Tibial nerve (tissue), 4 donors: ENCODE results near the gene RAB4A. TPM values are rescaled to one million over a fixed set of nuclear protein-coding genes. Genes with fewer than 3 reads are reported as not detected.

Experiments used
- DNase-seq, 2 donors: peaks; one replicate each; pipeline ENCODE4 v3.0.0-alpha.2; 2019; ENCODE audit warnings: low spot score in 2 of 2
- H3K27ac ChIP-seq, 4 donors: fragments of 200-600 bp; sonication (generic) in 3 of 4; one replicate each; pipeline ENCODE4 v1.5.1; 2017 to 2019; ENCODE audit warnings: mild to moderate bottlenecking in 1 of 4
- H3K27me3 ChIP-seq, 2 donors: fragments of 200-600 bp; sonication (generic) in 1 of 2; one replicate each; pipeline versions ENCODE4 v1.5.1 to v1.6.0; 2017 to 2019
- H3K36me3 ChIP-seq, 3 donors: fragments of 200-600 bp; sonication (generic); one replicate each; pipeline ENCODE4 v1.5.1; 2018 to 2019
- H3K4me1 ChIP-seq, 4 donors: fragments of 200-600 bp; sonication (generic) in 3 of 4; one replicate each; pipeline ENCODE4 v1.5.1; 2017 to 2019
- H3K4me3 ChIP-seq, 4 donors: fragments of 200-600 bp; sonication (generic) in 3 of 4; one replicate each; pipeline ENCODE4 v1.5.1; 2017 to 2019; ENCODE audit warnings: mild to moderate bottlenecking in 1 of 4, moderate library complexity in 1 of 4
- H3K9me3 ChIP-seq, 4 donors: fragments of 200-600 bp; sonication (generic) in 3 of 4; one replicate each; pipeline ENCODE4 v1.5.1; 2017 to 2019
- EP300 ChIP-seq, 2 donors: sonication (generic); formaldehyde crosslinking; IDR thresholded peaks; one replicate each; pipeline ENCODE4 v1.6.1; 2017; ENCODE audit warnings: antibody characterized with exemption in 2 of 2, mild to moderate bottlenecking in 1 of 2
- POLR2A ChIP-seq, 2 donors: fragments of 450-650 bp; IDR thresholded peaks; one replicate each; pipeline ENCODE4 v1.6.1; 2017; ENCODE audit warnings: antibody characterized with exemption in 2 of 2, mild to moderate bottlenecking in 2 of 2, moderate library complexity in 2 of 2
- WGBS, 2 donors: methylation state at CpG; one replicate each; pipeline ENCODE4 v1.1.5; 2018; 5-methylcytosine and 5-hydroxymethylcytosine counted together
- total RNA-seq, 4 donors: library from RNA; depleted of rRNA; stranded (reverse); fragments of >200 nt; gene quantifications; one replicate each; pipeline ENCODE4 v1.1.0, GENCODE V29; 2016
- TF ChIP-seq, protein P1 (sequence below), 5 experiments: fragments of 200-600 bp in 3 of 5; fragments of 450-650 bp in 2 of 5; sonication (generic) in 3 of 5; IDR thresholded peaks; one replicate each; pipeline ENCODE4 v1.5.1; 2016 to 2019; ENCODE audit warnings: antibody characterized with exemption in 5 of 5, mild to moderate bottlenecking in 3 of 5, moderate library complexity in 2 of 5

RAB4A gene
- total RNA-seq, 4 donors from 2014 or later, result 16.2 to 41.3 (median 31.2) TPM

DNA sequence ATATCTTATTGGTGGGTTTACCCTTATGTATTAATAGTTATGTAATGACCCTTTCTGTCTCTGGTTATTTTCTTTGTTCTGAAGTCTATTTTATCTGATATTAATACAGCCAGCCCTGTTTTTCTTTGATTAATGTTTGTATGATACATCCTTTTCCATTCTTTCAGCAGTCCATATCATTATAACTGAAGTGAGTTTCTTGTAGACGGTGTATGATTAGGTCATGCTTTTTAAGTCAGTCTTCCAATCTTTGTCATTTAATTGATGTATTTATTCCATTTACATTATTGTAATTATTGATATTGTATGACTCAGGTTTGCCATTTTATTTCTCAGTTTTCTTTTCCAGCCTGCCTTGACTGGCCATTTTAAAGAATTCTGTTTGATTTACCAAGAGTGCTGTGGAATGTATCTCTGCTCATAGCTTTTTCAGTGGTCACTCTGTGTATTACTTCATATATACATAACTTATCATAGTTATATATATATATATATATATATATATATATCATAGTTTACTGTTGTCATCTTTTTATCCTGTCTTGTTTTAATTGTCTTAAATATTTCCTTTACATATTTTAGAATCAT, 10.5 kb downstream of the RAB4A start:
- peaks cover 0 to 3% (median 0%) of the 10 kb centered on the region in 4 donors for H3K9me3 ChIP-seq
- H3K4me1 ChIP-seq, result peaks cover 0 to 38% (median 0%) of the 10 kb centered on the region in 4 donors
- no peak overlapping the region for H3K4me3 ChIP-seq
- TF ChIP-seq, protein P1, sequence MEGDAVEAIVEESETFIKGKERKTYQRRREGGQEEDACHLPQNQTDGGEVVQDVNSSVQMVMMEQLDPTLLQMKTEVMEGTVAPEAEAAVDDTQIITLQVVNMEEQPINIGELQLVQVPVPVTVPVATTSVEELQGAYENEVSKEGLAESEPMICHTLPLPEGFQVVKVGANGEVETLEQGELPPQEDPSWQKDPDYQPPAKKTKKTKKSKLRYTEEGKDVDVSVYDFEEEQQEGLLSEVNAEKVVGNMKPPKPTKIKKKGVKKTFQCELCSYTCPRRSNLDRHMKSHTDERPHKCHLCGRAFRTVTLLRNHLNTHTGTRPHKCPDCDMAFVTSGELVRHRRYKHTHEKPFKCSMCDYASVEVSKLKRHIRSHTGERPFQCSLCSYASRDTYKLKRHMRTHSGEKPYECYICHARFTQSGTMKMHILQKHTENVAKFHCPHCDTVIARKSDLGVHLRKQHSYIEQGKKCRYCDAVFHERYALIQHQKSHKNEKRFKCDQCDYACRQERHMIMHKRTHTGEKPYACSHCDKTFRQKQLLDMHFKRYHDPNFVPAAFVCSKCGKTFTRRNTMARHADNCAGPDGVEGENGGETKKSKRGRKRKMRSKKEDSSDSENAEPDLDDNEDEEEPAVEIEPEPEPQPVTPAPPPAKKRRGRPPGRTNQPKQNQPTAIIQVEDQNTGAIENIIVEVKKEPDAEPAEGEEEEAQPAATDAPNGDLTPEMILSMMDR (IDR thresholded peaks at IDR 0.05), result no peak
- TF ChIP-seq EP300 (IDR thresholded peaks at IDR 0.05) (no peak), POLR2A (IDR thresholded peaks at IDR 0.05) (no peak)
- WGBS, 2 donors, result 95 to 98% methylated on average over 1 of the region's 1 CpG
- H3K36me3 ChIP-seq, result no peaks in the 10 kb centered on the region
- DNase-seq, result no peak
- no peaks in the 10 kb centered on the region for H3K27me3 ChIP-seq
- H3K27ac ChIP-seq, result no peak overlapping the region

DNA sequence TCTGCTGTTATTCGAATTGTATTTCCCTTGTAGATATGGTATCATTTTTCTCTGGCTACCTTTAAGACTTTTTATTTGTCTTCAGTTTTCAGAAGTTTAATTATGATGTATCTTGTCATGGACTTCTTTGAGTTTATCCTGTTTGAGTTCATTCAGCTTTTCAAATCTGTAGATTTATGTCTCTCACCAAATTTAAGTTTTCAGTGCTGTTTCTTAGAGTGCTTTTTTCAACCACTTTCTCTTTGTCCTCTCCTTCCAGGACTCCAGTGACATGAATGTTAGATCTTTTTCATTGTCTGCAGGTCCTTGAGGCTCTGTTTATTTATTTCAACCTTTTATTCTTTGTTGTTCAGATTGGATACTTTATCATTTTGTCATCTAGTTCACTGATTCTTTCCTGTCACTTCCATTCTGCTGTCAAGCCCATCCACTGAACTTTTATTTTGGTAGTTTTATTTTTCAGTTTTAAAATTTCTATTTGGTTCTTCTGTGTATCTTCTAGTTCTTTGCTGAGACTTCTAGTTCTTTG, 11.4 kb downstream of the RAB4A start:
- TF ChIP-seq, protein P1 (IDR thresholded peaks at IDR 0.05), result no peak
- no peak for TF ChIP-seq EP300 (IDR thresholded peaks at IDR 0.05)
- no peak for TF ChIP-seq POLR2A (IDR thresholded peaks at IDR 0.05)
- H3K9me3 ChIP-seq, result peaks cover 0 to 3% (median 0%) of the 10 kb centered on the region in 4 donors
- no peak overlapping the region for H3K4me3 ChIP-seq
- WGBS, 2 donors, result 89 to 100% methylated on average over 1 of the region's 1 CpG
- no peaks in the 10 kb centered on the region for H3K27me3 ChIP-seq
- DNase-seq, result no peak
- H3K36me3 ChIP-seq, result no peaks in the 10 kb centered on the region
- peaks cover 0 to 46% (median 0%) of the 10 kb centered on the region in 4 donors for H3K4me1 ChIP-seq
- H3K27ac ChIP-seq, result no peak overlapping the region

DNA sequence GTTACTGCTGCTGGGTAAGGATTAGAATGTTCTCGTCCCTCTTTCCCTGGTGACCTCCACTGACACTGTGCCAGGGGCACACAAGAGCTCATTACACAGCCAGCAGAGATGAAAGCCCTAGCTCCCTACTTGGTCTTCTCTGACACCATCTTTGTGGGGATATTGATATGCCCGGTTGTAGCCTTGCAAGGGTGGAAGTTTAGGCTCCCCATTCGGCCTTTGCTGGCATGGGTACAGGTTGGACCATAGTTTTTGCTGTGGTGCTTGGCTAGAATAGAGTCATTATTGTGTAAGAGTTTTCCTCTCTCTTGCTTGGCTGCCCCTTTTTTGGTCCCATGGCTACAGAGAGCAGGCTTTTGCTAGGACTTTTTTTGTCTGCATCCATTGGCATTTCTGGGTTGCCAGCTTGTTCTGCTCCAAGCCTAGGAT, 12.3 kb downstream of the RAB4A start:
- peaks cover 0 to 53% (median 0%) of the 10 kb centered on the region in 4 donors for H3K4me1 ChIP-seq
- no peak overlapping the region for H3K27ac ChIP-seq
- H3K9me3 ChIP-seq, result peaks cover 0 to 3% (median 0%) of the 10 kb centered on the region in 4 donors
- no peak overlapping the region for H3K4me3 ChIP-seq
- TF ChIP-seq EP300 (IDR thresholded peaks at IDR 0.05), result no peak
- DNase-seq, result no peak
- WGBS, 2 donors, result 42 to 55% methylated on average over 3 of the region's 3 CpGs
- H3K27me3 ChIP-seq, result no peaks in the 10 kb centered on the region
- H3K36me3 ChIP-seq, result no peaks in the 10 kb centered on the region

DNA sequence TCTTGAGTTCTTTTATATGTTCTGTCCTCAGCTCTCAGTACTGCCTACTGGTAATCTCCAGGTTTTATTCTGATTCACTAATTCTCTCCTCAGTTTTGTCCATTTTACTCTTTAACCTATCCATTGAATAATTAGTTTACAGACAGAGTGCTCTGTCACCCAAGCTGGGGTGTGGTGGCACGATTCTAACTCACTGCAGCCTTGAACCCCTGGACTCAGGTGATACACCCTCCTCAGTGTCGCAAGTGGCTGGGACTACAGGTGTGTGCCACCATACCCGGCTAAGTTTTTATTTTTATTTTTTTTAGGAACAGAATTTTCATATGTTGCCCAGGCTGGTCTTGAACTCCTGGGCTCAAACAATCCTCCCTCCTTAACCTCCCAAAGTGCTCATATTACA, 14.0 kb downstream of the RAB4A start:
- WGBS, 2 donors, result 93 to 96% methylated on average over 3 of the region's 3 CpGs
- Histone ChIP-seq H3K27ac (no peak overlapping the region), H3K4me3 (no peak overlapping the region), H3K36me3 (peaks cover 0 to 11% (median 0%) of the 10 kb centered on the region in 3 donors), H3K27me3 (no peaks in the 10 kb centered on the region), H3K9me3 (peaks cover 0 to 3% (median 0%) of the 10 kb centered on the region in 4 donors), H3K4me1 (peaks cover 0 to 48% (median 0%) of the 10 kb centered on the region in 4 donors)
- no peak for DNase-seq
- no peak for TF ChIP-seq POLR2A (IDR thresholded peaks at IDR 0.05)
- TF ChIP-seq EP300 (IDR thresholded peaks at IDR 0.05), result no peak
- TF ChIP-seq, protein P1 (IDR thresholded peaks at IDR 0.05), result no peak

DNA sequence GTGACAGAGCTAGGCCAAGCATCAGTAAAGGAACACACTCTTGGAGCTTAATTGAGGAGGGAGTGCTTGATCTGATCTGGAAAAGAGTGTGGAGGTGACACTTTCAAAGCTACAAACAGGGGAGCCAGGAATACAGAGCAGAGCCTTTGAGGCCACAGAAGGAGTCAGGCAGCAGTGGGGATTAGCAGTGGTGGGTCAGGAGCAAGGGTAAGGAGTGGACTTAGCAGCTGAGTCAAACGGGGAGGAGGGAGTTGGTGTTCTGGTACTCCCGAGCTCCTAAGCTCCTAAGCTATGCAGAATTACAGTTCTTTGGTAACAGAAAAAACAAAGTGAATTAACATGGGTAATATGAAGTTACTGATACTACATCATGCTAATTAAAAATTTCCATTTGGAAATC, 14.5 kb downstream of the RAB4A start:
- TF ChIP-seq, protein P1 (IDR thresholded peaks at IDR 0.05), result no peak
- TF ChIP-seq POLR2A (IDR thresholded peaks at IDR 0.05), result no peak
- TF ChIP-seq EP300 (IDR thresholded peaks at IDR 0.05), result no peak
- no peak for DNase-seq
- peaks cover 0 to 43% (median 0%) of the 10 kb centered on the region in 4 donors for H3K4me1 ChIP-seq
- no peaks in the 10 kb centered on the region for H3K27me3 ChIP-seq
- peaks cover 0 to 3% (median 0%) of the 10 kb centered on the region in 4 donors for H3K9me3 ChIP-seq
- no peak overlapping the region for H3K27ac ChIP-seq
- peaks cover 0 to 16% (median 0%) of the 10 kb centered on the region in 3 donors for H3K36me3 ChIP-seq
- WGBS, 2 donors, result 63 to 85% methylated on average over 2 of the region's 2 CpGs
- H3K4me3 ChIP-seq, result no peak overlapping the region
